ENCODE data around the gene GP2. TPM values are rescaled to one million over a fixed set of nuclear protein-coding genes. Genes with fewer than 3 reads are reported as not detected.

GP2 gene
- total RNA-seq, 1 donor from 2014 or later: 3.4 TPM

DNA sequence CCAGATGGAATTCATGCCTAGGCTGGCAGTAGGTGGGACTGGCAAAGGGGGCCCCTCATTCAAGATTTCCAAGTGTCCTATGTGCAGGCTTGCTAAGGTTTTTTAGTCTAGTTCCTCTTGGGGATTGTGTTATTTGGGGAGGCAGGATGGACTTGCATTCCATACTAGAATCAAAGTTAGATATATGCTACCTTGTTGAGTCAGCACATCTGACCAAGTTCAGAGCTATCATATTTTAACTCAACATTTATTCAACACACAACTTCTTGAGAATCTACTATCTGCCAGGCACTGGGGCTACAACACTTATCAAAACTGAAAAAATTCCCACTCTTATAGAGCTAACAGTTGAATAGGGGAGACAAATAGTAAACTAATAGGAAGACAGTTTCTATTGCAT lies 6.7 kb downstream of the GP2 start:
- Mint-ChIP-seq H3K36me3 (no peaks in the 10 kb centered on the region), H3K9me3 (no peaks in the 10 kb centered on the region), H3K4me1 (ENCODE audit: unreplicated experiment) (no peaks in the 10 kb centered on the region), H3K27me3 (peaks cover 17% of the 10 kb centered on the region), H3K4me3 (no peak overlapping the region), H3K27ac (no peak overlapping the region)
- TF ChIP-seq, protein P1, sequence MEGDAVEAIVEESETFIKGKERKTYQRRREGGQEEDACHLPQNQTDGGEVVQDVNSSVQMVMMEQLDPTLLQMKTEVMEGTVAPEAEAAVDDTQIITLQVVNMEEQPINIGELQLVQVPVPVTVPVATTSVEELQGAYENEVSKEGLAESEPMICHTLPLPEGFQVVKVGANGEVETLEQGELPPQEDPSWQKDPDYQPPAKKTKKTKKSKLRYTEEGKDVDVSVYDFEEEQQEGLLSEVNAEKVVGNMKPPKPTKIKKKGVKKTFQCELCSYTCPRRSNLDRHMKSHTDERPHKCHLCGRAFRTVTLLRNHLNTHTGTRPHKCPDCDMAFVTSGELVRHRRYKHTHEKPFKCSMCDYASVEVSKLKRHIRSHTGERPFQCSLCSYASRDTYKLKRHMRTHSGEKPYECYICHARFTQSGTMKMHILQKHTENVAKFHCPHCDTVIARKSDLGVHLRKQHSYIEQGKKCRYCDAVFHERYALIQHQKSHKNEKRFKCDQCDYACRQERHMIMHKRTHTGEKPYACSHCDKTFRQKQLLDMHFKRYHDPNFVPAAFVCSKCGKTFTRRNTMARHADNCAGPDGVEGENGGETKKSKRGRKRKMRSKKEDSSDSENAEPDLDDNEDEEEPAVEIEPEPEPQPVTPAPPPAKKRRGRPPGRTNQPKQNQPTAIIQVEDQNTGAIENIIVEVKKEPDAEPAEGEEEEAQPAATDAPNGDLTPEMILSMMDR (conservative IDR thresholded peaks at IDR 0.05): no peak
- no peak for DNase-seq (ENCODE audit: extremely low spot score, unreplicated experiment)

DNA sequence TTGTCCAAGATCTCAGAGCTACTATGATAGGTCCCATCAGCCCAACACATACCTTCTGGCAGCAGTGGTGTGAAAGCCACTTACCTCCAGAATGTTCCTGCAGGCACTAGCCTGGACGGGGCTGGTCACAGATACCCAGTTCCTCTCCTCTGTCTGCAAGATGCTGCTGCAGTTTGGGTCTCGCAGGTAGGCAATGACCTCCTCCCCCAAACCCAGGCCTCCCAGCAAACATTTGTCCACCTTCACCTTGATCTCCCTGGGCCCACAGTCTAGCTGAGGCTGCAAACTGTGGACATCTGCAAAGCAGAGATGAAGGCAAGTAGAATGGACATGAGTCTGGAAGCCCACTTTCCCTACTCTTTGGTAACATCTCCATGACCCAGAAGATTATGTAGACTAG lies 7.1 kb downstream of the GP2 start:
- H3K27ac Mint-ChIP-seq: no peak overlapping the region
- H3K27me3 Mint-ChIP-seq: peaks cover 17% of the 10 kb centered on the region
- no peak overlapping the region for H3K4me3 Mint-ChIP-seq
- H3K36me3 Mint-ChIP-seq: no peaks in the 10 kb centered on the region
- TF ChIP-seq, protein P1 (conservative IDR thresholded peaks at IDR 0.05): no peak
- no peaks in the 10 kb centered on the region for H3K9me3 Mint-ChIP-seq
- no peaks in the 10 kb centered on the region for H3K4me1 Mint-ChIP-seq (ENCODE audit: unreplicated experiment)
- no peak for DNase-seq (ENCODE audit: extremely low spot score, unreplicated experiment)

DNA sequence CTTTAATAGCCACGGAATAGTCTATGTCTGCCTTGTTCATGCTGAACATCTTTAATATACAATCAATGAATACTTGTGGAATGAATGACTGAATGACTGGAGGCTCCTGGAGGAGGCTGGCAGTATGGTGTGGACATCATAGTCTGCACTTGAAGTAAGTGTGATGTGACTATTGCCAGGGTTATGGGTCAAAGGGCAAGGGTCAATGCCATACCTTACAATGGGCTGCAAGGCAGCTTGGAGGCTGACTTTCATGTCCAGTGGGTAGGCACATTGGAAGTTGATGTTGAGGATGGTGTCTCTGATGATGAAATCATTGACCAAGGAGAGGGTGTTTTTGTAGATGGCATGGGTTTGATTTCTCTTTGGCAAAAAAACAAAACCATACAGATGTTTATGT lies 7.9 kb downstream of the GP2 start:
- Mint-ChIP-seq H3K27me3 (peaks cover 19% of the 10 kb centered on the region), H3K4me3 (no peak overlapping the region), H3K36me3 (no peaks in the 10 kb centered on the region), H3K27ac (no peak overlapping the region), H3K4me1 (ENCODE audit: unreplicated experiment) (no peaks in the 10 kb centered on the region), H3K9me3 (no peaks in the 10 kb centered on the region)
- no peak for DNase-seq (ENCODE audit: extremely low spot score, unreplicated experiment)
- TF ChIP-seq, protein P1 (conservative IDR thresholded peaks at IDR 0.05): no peak

DNA sequence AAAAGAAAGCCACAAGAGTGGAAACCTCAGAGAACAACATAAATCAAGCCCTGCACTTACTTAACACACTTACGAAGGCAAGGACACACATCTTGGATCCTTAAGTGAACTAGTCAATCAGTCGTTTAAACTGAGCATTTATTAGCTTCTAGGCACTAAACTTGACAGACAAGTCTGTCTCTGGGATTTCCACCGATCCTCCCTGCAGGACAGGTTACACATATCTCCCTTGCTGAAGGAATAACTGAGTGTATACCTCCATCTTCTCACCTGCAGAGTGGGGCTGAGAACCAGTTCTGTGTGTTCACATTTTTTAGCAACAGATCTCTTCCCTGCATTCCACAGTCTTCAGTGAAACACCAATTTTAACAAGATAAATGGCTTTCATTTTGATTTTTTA lies 8.9 kb downstream of the GP2 start:
- TF ChIP-seq, protein P1 (conservative IDR thresholded peaks at IDR 0.05): no peak
- H3K36me3 Mint-ChIP-seq: no peaks in the 10 kb centered on the region

DNA sequence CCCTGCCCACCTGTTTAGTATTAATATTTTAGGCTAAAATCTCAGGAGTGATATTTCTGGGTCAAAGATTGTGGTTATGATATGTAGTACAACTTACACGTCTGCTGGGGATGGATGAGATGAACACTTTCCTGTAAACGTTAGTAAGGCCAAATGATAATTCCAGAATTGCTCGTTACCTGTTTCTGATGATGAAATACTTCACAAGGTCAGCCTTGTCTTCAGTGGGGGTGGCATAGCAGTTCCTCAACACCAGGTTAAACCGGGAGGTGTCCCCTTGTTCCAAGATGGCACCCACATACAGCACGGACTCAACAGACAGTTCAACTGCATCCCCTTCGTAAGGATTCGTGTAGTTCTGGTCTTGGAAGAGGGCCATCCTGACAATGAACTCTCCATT lies 9.3 kb downstream of the GP2 start:
- no peaks in the 10 kb centered on the region for H3K4me1 Mint-ChIP-seq (ENCODE audit: unreplicated experiment)
- H3K27me3 Mint-ChIP-seq: peaks cover 29% of the 10 kb centered on the region
- no peak overlapping the region for H3K27ac Mint-ChIP-seq
- DNase-seq (ENCODE audit: extremely low spot score, unreplicated experiment): no peak
- no peaks in the 10 kb centered on the region for H3K36me3 Mint-ChIP-seq
- TF ChIP-seq, protein P1 (conservative IDR thresholded peaks at IDR 0.05): no peak
- H3K4me3 Mint-ChIP-seq: no peak overlapping the region
- H3K9me3 Mint-ChIP-seq: no peaks in the 10 kb centered on the region

More for the DNA sequence above, 8.9 kb downstream of the GP2 start:
- H3K27me3 Mint-ChIP-seq: peaks cover 25% of the 10 kb centered on the region
- no peak overlapping the region for H3K27ac Mint-ChIP-seq
- no peaks in the 10 kb centered on the region for H3K9me3 Mint-ChIP-seq
- no peak overlapping the region for H3K4me3 Mint-ChIP-seq
- DNase-seq (ENCODE audit: extremely low spot score, unreplicated experiment): no peak
- no peaks in the 10 kb centered on the region for H3K4me1 Mint-ChIP-seq (ENCODE audit: unreplicated experiment)

DNA sequence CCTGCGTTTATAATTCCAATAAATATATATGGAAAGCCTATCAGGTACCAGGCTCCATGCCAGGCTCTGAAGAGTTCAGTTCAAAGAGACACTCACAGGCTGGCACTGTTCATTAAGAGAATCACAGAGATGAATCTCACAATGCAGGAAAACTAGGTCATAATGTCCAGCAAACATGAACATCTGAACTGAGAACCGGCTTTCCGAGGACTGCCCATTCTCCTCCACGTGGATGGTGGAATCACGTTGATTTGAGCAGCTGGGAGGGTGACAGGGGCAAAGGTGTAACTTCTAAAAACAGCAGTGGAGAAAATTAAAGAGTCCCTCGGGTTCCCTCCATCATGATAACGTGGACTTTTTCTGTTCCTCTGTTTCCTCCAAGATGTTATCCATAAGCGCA lies 10.2 kb downstream of the GP2 start:
- TF ChIP-seq, protein P1 (conservative IDR thresholded peaks at IDR 0.05): no peak
- Mint-ChIP-seq H3K4me3 (no peak overlapping the region), H3K27ac (no peak overlapping the region), H3K4me1 (ENCODE audit: unreplicated experiment) (no peaks in the 10 kb centered on the region), H3K36me3 (no peaks in the 10 kb centered on the region), H3K27me3 (peaks cover 26% of the 10 kb centered on the region), H3K9me3 (no peaks in the 10 kb centered on the region)
- no peak for DNase-seq (ENCODE audit: extremely low spot score, unreplicated experiment)

Data from type B pancreatic cell (in vitro differentiated cells).